ENCODE data around the gene ACTG2.

The ACTG2 gene

GRCh38 chr2:73892631-73893329, at the start of gene ACTG2:
ACTG2 (plus strand) TSS chr2:73893008; CDS start chr2:73901312, 8,304 bp downstream.
- H3K27ac ChIP-seq, result no peak within 1 kb of the TSS

DNA sequence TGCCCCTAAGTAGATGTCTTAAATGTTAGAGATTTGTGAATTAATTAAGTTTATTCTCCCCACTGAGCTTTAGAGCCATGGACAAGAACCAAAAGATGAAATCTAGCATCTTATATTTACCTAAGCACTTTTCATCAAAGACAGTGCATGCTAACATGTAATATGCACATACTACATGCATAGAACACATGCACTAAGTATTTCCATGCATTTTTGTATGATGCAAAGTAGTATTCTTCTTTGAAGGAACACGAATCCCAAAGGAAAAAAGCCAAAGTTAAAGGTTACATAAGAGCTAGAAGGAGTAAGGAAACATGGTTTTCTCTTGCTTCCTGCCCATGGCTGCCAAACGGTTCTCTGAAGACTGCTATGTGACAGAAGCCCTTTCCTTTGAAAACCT, 48.7 kb upstream of the ACTG2 start:
- TF ChIP-seq, protein P1, sequence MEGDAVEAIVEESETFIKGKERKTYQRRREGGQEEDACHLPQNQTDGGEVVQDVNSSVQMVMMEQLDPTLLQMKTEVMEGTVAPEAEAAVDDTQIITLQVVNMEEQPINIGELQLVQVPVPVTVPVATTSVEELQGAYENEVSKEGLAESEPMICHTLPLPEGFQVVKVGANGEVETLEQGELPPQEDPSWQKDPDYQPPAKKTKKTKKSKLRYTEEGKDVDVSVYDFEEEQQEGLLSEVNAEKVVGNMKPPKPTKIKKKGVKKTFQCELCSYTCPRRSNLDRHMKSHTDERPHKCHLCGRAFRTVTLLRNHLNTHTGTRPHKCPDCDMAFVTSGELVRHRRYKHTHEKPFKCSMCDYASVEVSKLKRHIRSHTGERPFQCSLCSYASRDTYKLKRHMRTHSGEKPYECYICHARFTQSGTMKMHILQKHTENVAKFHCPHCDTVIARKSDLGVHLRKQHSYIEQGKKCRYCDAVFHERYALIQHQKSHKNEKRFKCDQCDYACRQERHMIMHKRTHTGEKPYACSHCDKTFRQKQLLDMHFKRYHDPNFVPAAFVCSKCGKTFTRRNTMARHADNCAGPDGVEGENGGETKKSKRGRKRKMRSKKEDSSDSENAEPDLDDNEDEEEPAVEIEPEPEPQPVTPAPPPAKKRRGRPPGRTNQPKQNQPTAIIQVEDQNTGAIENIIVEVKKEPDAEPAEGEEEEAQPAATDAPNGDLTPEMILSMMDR (IDR thresholded peaks at IDR 0.05), result no peak
- TF ChIP-seq ZFX (IDR thresholded peaks at IDR 0.05; ENCODE audit: borderline replicate concordance), result no peak
- H3K27ac ChIP-seq, result no peak overlapping the region

More at GRCh38 chr2:73892631-73893329, at the start of gene ACTG2:
- TF ChIP-seq, protein P1 (IDR thresholded peaks at IDR 0.05), result no peak
- no peak for TF ChIP-seq ZFX (IDR thresholded peaks at IDR 0.05; ENCODE audit: borderline replicate concordance)

DNA sequence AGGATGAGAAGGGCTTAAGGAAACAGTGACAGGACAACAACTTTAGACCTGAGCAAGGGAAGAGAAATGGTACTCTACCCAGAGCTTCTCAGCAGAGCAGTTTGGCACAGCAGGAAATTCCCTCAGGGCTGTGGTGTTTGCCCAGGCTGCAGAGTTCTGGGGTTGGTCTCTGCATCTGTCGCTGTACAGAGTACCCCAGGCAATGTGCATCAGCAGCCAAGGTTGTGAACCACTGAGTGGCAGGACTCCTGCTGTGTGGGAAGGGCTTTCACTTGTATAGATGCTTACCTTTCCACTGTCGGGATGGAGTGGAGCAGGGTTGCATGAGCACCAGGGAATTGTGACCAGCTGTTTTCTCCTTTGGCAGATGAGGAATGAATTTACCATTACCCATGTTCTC, 42.8 kb upstream of the ACTG2 start:
- no peak for TF ChIP-seq ZFX (IDR thresholded peaks at IDR 0.05; ENCODE audit: borderline replicate concordance)
- TF ChIP-seq, protein P1 (IDR thresholded peaks at IDR 0.05), result no peak
- no peak overlapping the region for H3K27ac ChIP-seq

DNA sequence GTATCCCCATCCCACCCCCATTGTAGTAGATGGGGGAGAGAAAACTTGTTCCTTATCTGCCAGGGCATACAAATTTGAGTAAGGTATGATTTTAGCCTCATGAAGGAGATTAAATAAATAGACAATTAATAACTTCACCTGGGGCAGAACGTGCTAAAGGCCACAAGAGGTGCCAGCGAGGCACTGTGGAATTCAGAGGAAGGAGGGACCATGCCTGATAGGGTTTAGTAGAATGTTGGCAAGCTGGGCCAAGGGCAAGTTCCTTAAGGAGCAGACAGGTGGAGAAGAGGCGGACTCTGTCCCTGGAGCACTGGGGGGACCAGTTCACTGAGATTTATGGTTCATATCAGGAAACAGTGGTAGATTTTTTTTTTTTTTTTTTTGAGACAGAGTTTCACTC, 41.5 kb upstream of the ACTG2 start:
- no peak for TF ChIP-seq ZFX (IDR thresholded peaks at IDR 0.05; ENCODE audit: borderline replicate concordance)
- TF ChIP-seq, protein P1 (IDR thresholded peaks at IDR 0.05), result peak; percentile 71

GRCh38 chr2:73852020-73852419, 40.8 kb upstream of the ACTG2 start:
- no peak overlapping the region for H3K27ac ChIP-seq
- TF ChIP-seq, protein P1 (IDR thresholded peaks at IDR 0.05), result no peak
- TF ChIP-seq ZFX (IDR thresholded peaks at IDR 0.05; ENCODE audit: borderline replicate concordance), result no peak

More for the DNA sequence above, 41.5 kb upstream of the ACTG2 start:
- no peak overlapping the region for H3K27ac ChIP-seq

- TF ChIP-seq ZFX (IDR thresholded peaks at IDR 0.05; ENCODE audit: borderline replicate concordance), result no peak
- TF ChIP-seq, protein P1 (IDR thresholded peaks at IDR 0.05), result no peak
- H3K27ac ChIP-seq, result no peak overlapping the region
These were observed 37.3 kb upstream of the ACTG2 start for GRCh38 chr2:73855526-73855925.

DNA sequence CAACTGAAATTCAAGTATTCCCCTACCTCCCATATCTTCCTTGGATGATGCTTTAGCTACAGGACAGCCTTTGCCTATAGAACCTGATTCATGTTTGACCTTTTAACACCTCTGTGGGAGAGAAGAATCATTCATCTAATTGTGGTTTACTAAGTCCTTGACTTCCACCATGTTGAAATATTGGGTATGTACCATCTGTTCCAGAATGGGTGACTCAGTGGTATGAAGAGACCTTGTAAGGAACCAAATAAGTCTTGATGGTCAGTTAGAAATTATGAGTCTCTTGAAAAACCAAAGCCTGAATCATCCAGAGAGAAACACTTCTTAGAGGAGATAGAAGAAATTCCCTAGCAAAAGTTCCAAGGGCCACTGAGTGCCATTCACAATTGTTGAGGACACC, 36.6 kb upstream of the ACTG2 start:
- H3K27ac ChIP-seq, result no peak overlapping the region
- no peak for TF ChIP-seq ZFX (IDR thresholded peaks at IDR 0.05; ENCODE audit: borderline replicate concordance)
- TF ChIP-seq, protein P1 (IDR thresholded peaks at IDR 0.05), result no peak
